ENCODE results near the gene MDP1.
"Not testable (repeated sequence)": the region's sequence is repeated elsewhere in the genome, so short reads cannot be mapped to it uniquely, and the experiment has no call there.

The MDP1 gene

DNA sequence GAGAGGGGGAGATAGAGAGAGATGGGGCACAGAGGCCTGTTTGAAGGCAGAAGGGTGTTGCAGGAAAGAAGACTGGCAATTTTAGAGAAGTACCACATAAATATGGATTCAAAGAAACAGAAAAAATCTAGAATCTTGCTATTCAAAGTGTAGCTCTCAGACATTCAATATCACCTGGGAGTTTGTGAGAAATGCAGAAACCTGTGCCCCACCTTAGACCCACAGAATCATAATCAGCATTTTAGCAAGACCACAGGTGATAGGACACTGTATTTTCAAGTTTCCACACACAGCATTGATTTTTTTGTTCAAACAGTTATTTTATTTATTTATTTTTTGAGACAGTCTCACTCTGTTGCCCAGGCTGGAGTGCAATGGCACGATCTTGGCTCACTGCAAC, 13.0 kb upstream of the MDP1 start:
- Mint-ChIP-seq H3K27me3 (no peaks in the 10 kb centered on the region), H3K9me3 (no peaks in the 10 kb centered on the region), H3K36me3 (ENCODE audit: low read depth) (peaks cover 55% of the 10 kb centered on the region), H3K4me3 (no peak overlapping the region), H3K4me1 (ENCODE audit: low read depth) (peaks cover 42% of the 10 kb centered on the region), H3K27ac (peak overlapping the region; percentile 25)
- intact Hi-C loops (cut with micrococcal nuclease) = no loop called here

DNA sequence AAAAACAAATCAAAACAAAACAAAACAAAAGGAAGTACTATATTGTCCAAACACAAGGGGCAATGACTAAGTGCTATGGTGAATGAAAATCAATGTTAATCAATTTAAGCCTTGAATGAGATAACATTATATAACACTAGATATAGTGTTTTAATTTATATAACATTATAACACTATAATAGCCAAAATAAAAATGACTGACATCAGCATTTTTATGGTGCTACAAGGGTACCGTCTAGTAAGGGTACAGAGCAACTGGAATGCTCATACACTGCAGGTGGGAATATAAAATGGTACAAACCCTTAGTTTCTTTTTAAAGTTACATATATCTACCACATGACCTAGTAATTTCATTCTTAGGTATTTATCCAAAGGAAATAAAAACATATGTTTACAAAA, 10.6 kb upstream of the MDP1 start:
- Mint-ChIP-seq H3K27ac (no peak overlapping the region), H3K4me3 (no peak overlapping the region), H3K4me1 (ENCODE audit: low read depth) (peaks cover 33% of the 10 kb centered on the region), H3K36me3 (ENCODE audit: low read depth) (peaks cover 46% of the 10 kb centered on the region), H3K9me3 (no peaks in the 10 kb centered on the region), H3K27me3 (no peaks in the 10 kb centered on the region)
- intact Hi-C loops (cut with micrococcal nuclease) = no loop called here

DNA sequence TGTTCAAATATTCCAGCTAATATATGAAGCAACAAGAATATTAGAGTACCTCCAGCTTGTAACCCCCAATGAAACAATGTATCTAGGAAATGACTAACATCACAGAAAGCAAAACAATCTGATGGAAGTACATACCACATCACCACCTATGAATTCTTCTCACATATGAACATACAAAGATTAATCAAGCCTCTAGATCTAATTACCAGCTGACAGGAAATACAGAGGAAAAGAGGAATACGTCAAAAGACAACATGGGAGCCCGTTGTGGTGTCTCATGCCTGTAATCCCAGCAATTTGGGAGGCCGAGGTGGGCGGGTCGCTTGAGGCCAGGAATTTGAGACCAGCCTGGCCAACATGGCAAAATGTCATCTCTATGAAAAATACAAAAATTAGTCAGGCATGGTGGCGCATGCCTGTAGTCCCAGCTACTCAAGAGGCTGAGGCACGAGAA, 8.8 kb upstream of the MDP1 start:
- Mint-ChIP-seq H3K4me1 (ENCODE audit: low read depth) (peaks cover 22% of the 10 kb centered on the region), H3K27ac (no peak overlapping the region), H3K4me3 (no peak overlapping the region), H3K36me3 (ENCODE audit: low read depth) (peaks cover 45% of the 10 kb centered on the region), H3K9me3 (no peaks in the 10 kb centered on the region), H3K27me3 (no peaks in the 10 kb centered on the region)
- intact Hi-C loops (cut with micrococcal nuclease) = no loop called here

DNA sequence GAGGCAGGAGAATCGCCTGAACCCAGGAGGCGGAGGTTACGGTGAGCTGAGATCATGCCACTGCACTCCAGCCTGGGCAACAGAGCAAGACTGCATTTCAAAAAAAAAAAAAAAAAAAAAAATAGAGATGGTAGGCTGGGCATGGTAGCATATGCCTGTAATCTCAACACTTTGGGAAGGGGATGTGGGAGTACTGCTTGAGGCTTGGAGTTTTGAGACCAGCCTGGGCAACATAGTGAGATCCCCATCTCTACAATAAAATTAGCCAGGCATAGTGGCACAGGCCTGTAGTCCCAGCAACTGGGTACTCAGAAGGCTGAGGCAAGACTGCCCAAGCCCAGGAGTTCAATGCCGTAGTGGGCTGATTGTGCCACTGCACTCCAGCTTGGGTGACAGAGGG, 7.1 kb upstream of the MDP1 start:
- H3K27ac Mint-ChIP-seq; intact Hi-C loops (cut with micrococcal nuclease): not testable (repeated sequence)

DNA sequence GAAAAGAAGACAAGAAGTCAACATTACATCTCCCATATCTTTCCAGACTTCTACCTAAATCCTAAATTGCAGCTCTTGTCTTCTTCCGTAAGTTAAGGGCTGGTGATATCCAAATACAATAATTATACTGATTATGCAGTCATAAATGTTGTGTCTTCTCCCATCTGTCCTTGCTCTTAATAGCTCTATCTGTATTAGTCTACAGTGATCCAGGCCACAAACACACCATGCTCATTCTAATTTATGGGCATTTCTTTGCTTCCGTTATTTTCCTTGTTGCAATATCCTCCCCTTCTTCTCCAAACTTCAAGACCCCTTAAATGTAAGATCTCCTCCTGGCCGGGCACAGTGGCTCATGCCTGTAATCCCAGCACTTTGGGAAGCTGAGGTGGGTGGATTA, 3.7 kb upstream of the MDP1 start:
- peaks cover 43% of the 10 kb centered on the region for H3K36me3 Mint-ChIP-seq (ENCODE audit: low read depth)
- no peaks in the 10 kb centered on the region for H3K9me3 Mint-ChIP-seq
- no peak overlapping the region for H3K27ac Mint-ChIP-seq
- no peaks in the 10 kb centered on the region for H3K27me3 Mint-ChIP-seq
- intact Hi-C loops (cut with micrococcal nuclease) = loop anchor here (10.0 kb wide), 1 partner anchor 105 kb away; the partner anchor contains the start of genes DCAF11 and NRL
- H3K4me3 Mint-ChIP-seq = no peak overlapping the region
- H3K4me1 Mint-ChIP-seq (ENCODE audit: low read depth) = peaks cover 17% of the 10 kb centered on the region

More for the DNA sequence above, 7.1 kb upstream of the MDP1 start:
- Mint-ChIP-seq H3K36me3 (ENCODE audit: low read depth) (peaks cover 46% of the 10 kb centered on the region), H3K4me1 (ENCODE audit: low read depth) (peaks cover 14% of the 10 kb centered on the region)
- H3K9me3 Mint-ChIP-seq, H3K4me3 Mint-ChIP-seq, H3K27me3 Mint-ChIP-seq: not testable (repeated sequence)

DNA sequence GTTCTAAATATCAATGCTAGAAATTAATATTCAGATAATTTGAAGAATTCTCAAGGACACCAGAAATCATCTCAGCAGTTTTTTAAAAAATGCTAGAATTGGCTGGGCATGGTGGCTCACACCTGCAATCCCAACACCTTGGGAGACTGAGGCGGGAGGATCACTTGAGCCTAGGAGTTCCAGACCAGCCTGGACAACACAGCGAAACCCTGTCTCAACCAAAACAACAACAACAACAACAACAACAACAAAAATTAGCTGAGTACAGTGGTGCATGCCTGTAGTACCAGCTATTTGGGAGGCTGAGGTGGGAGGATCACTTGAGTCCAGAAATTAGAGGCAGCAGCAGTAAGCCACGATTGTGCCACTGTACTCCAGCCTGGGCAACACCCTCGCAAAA, 3.2 kb upstream of the MDP1 start:
- no peaks in the 10 kb centered on the region for H3K27me3 Mint-ChIP-seq
- no peak overlapping the region for H3K4me3 Mint-ChIP-seq
- H3K27ac Mint-ChIP-seq = no peak overlapping the region
- intact Hi-C loops (cut with micrococcal nuclease) = loop anchor here (10.0 kb wide), 1 partner anchor 104 kb away; the partner anchor contains the start of genes DCAF11 and NRL
- peaks cover 43% of the 10 kb centered on the region for H3K36me3 Mint-ChIP-seq (ENCODE audit: low read depth)
- no peaks in the 10 kb centered on the region for H3K9me3 Mint-ChIP-seq
- peaks cover 21% of the 10 kb centered on the region for H3K4me1 Mint-ChIP-seq (ENCODE audit: low read depth)

DNA sequence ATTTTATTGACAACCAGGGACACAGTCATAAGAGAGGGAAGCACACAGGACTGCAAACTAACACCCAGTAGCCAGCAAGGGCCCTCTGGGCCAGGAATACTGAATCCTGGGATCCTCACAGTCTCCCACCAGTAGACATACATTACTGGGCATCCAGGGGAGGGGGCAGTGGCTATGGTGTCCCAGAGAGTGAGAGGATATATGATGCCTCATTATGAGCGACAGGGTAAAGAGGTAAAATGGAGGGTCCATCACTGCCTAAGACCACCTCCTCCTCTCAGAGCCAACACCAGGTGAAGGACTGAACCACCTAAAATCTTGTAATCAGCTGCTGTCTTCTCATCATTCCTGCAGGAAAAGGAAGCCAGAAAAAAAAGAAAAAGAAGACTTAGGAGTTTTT, 1.0 kb upstream of the MDP1 start:
- H3K27me3 Mint-ChIP-seq, H3K9me3 Mint-ChIP-seq, H3K4me3 Mint-ChIP-seq: not testable (repeated sequence)
- peak overlapping the region; percentile 99 for H3K27ac Mint-ChIP-seq
- H3K36me3 Mint-ChIP-seq (ENCODE audit: low read depth) = peaks cover 59% of the 10 kb centered on the region
- peaks cover 31% of the 10 kb centered on the region for H3K4me1 Mint-ChIP-seq (ENCODE audit: low read depth)
- intact Hi-C loops (cut with micrococcal nuclease) = loop anchor here (1.0 to 10.0 kb wide), 3 partner anchors 15 to 102 kb away; partner anchors contain the start of genes DCAF11, GMPR2, NEDD8 and NRL

DNA sequence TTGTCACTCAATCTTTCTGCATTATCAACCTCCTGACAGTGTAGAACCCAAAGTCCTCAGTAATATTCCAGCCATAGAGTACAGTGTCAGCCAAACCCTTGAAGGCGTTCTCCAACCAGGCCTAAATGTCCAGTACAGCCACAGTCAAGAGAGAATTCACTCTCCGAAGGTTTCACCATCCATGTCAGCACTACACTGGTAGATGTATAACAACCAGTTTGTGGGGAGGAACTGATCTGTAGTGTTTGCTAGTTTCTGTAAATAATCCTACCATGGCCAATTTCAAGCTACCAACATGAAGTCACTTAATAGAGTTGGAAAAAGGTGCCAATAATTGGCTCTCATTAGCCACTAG, 456 bp upstream of the MDP1 start:
- no peaks in the 10 kb centered on the region for H3K9me3 Mint-ChIP-seq
- no peaks in the 10 kb centered on the region for H3K27me3 Mint-ChIP-seq
- H3K4me1 Mint-ChIP-seq (ENCODE audit: low read depth) = peaks cover 36% of the 10 kb centered on the region
- H3K36me3 Mint-ChIP-seq (ENCODE audit: low read depth) = peaks cover 65% of the 10 kb centered on the region
- H3K4me3 Mint-ChIP-seq = no peak overlapping the region
- peak overlapping the region; percentile 99 for H3K27ac Mint-ChIP-seq
- intact Hi-C loops (cut with micrococcal nuclease) = loop anchor here (1.0 to 10.0 kb wide), 3 partner anchors 16 to 102 kb away; partner anchors contain the start of genes DCAF11, GMPR2, NEDD8 and NRL

DNA sequence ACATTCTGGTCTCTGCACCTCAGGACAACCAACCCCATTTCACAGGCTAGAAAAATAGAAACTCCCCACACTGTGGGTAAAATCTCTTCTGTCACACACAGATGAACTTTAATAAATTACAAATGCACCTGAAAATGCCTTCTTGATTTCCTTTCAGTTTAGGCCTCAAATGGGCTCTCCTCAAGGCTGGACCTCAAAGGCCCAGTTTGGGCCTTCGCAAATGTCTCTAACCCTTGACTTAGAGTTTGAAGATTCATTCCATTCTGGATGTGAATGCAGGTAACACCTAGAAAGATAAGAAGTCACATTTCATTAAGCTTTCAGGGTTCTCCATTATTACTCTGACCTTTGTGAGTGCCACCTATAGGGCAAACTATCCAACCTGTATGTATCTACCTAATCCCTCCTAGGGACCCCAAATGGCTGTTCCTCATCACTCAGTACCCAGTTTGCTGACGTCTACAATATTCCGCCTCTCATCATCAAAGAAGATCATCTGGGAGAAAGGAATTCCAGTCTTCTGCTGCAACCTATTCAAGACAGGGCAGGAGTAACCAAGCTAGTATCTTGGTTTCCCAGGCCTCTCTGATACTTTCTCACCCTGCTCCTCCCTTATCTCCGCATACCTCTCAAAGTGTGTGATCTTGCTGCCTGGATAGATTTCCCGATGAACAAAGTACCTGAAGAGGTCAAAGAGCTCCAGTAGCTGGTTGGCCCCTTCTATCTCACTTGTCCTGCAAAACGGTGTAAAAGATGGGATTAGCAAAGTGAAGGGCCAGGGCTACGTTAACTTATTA, 1.8 kb downstream of the MDP1 start:
- Mint-ChIP-seq H3K4me1 (ENCODE audit: low read depth) (peaks cover 50% of the 10 kb centered on the region), H3K9me3 (no peaks in the 10 kb centered on the region), H3K27ac (peak overlapping the region; percentile 99), H3K27me3 (no peaks in the 10 kb centered on the region), H3K36me3 (ENCODE audit: low read depth) (peaks cover 79% of the 10 kb centered on the region), H3K4me3 (peak overlapping the region; percentile 94)
- intact Hi-C loops (cut with micrococcal nuclease) = loop anchor here (1.0 to 10.0 kb wide), 2 partner anchors 19 to 99 kb away; partner anchors contain the start of genes DCAF11, NRL and TM9SF1

DNA sequence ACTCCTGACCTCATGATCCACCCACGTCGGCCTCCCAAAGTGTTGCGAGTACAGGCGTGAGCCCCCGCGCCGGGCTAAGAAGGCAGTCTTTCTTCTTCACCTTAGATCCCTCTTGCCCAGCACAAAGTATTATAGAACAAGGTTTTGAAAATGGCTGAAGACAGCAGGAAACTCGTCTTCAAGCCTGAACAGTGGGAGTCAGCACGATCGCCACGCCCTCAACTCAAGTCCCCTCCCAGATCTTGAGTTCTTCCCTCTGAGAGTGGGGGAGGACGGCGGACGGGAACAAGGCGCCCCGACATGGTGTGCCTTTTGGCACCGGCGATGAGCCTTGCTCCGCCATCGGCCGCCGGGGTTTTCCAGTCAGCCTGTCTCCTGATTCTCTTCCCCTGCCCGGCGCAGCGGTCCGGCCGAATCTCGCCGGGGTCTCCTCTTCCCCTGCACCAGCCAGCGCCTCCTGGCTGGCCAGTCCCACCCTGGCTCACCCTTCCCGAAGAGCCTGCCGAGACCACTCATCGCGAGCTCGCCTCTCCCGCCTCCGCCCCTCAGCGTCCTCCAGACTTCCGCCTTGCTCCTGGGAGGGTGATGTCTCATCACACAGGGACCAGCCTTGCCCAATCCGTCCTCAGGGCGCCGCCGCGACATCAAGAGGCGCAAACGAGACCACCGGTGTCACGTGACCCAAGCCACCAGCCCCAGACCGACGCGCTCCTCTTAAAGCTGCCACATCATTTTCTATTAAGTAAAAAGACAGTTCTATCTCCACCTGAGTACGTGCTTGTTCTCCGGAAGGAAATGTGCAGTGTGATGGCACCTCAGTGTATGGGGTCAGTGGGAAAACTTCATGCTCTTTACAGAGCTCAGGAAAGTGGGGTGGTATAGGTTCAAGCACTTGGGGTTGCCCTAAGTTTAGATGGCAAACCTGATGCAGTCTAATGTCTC, 2.7 kb downstream of the MDP1 start, which contains the start of gene CHMP4A:
Gene CHMP4A, minus strand, starts transcription at position 565 of the 942 bp plus-strand sequence. Its CDS starts 49 bp downstream, at position 516.
- Mint-ChIP-seq H3K36me3 (ENCODE audit: low read depth) (peaks cover 83% of the 10 kb centered on the region), H3K9me3 (no peaks in the 10 kb centered on the region), H3K27me3 (no peaks in the 10 kb centered on the region), H3K4me3 (peak within 1 kb of the TSS; percentile 94), H3K27ac (peak within 1 kb of the TSS; percentile 99), H3K4me1 (ENCODE audit: low read depth) (peaks cover 50% of the 10 kb centered on the region)
- intact Hi-C loops (cut with micrococcal nuclease) = loop anchor here (1.0 to 10.0 kb wide), 2 partner anchors 18 to 98 kb away; partner anchors contain the start of genes DCAF11, NRL and TM9SF1

DNA sequence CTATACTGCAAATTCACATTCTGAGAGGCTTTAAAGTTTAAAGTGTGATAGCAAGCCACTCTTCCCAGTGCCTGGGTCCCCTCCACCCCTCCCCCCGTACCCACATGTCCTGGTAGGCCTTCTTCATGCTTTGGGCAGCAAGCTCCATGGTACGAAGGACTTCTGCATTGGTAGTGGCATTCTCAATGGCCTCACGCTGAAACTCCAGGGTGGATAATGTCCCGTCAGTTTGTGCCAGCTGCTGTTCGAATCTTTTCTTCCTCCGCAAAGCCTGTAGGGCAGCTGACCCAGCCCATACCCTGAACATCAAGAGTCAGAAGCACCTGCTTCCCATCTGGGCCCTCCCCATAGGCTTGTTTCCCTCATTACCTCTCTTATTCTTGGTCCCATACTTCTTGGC, 4.6 kb downstream of the MDP1 start:
- Mint-ChIP-seq H3K4me3 (no peak overlapping the region), H3K9me3 (no peaks in the 10 kb centered on the region), H3K27ac (peak overlapping the region; percentile 99), H3K4me1 (ENCODE audit: low read depth) (peaks cover 61% of the 10 kb centered on the region), H3K36me3 (ENCODE audit: low read depth) (peaks cover 83% of the 10 kb centered on the region), H3K27me3 (no peaks in the 10 kb centered on the region)
- intact Hi-C loops (cut with micrococcal nuclease) = loop anchor here (10.0 kb wide), 1 partner anchor 97 kb away; the partner anchor contains the start of genes DCAF11 and NRL

DNA sequence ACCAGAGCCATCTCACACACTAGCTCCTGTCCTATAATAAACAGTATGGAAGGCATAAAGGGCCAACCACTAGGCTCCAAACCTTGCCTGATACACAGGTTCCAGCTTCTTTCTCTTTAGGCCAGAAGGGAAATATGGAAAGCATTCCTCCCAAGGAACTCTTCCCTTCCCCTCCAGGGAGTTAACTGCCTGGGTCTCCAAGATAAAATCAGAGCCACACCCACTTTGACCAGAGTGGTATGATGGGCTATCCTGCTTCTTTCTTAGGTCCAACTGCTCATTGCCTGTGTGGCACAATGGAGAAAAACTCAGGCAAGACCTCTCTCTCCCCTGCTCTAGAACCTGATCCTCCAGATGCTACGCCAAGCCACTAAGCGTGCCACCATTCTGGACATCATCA, 8.2 kb downstream of the MDP1 start:
- H3K4me3 Mint-ChIP-seq = no peak overlapping the region
- no peaks in the 10 kb centered on the region for H3K27me3 Mint-ChIP-seq
- intact Hi-C loops (cut with micrococcal nuclease) = no loop called here
- peaks cover 39% of the 10 kb centered on the region for H3K4me1 Mint-ChIP-seq (ENCODE audit: low read depth)
- H3K27ac Mint-ChIP-seq = no peak overlapping the region
- H3K9me3 Mint-ChIP-seq = peaks cover 7% of the 10 kb centered on the region
- H3K36me3 Mint-ChIP-seq (ENCODE audit: low read depth) = peaks cover 95% of the 10 kb centered on the region

DNA sequence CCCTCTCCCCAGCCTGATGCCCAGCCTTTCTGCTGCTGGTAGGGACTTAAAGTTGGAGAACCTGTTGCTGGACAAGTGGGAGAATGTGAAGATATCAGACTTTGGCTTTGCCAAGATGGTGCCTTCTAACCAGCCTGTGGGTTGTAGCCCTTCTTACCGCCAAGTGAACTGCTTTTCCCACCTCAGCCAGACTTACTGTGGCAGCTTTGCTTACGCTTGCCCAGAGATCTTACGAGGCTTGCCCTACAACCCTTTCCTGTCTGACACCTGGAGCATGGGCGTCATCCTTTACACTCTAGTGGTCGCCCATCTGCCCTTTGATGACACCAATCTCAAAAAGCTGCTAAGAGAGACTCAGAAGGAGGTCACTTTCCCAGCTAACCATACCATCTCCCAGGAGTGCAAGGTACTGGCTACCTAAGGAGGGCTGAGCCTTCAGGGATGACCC, 8.7 kb downstream of the MDP1 start:
- H3K27ac Mint-ChIP-seq = no peak overlapping the region
- H3K27me3 Mint-ChIP-seq = no peaks in the 10 kb centered on the region
- no peak overlapping the region for H3K4me3 Mint-ChIP-seq
- peaks cover 38% of the 10 kb centered on the region for H3K4me1 Mint-ChIP-seq (ENCODE audit: low read depth)
- H3K9me3 Mint-ChIP-seq = peaks cover 12% of the 10 kb centered on the region
- H3K36me3 Mint-ChIP-seq (ENCODE audit: low read depth) = peaks cover 99% of the 10 kb centered on the region
- intact Hi-C loops (cut with micrococcal nuclease) = no loop called here
